Epithelial cell of prostate (primary cell): ENCODE data around the gene SPOUT1.
A peak's percentile ranks its signal among the peaks of the same experiment; 100 is the strongest.
"Not testable (repeated sequence)": the region's sequence is repeated elsewhere in the genome, so short reads cannot be mapped to it uniquely, and the experiment has no call there.

Experiments
- DNase-seq: peaks from one replicate; pipeline ENCODE4 v3.0.0-alpha.2; 2011; ENCODE audit warnings: low read depth, low spot score
- H3K27ac ChIP-seq: fragments of 450-650 bp; 2 replicates; pipeline ENCODE4 v1.5.1; 2017; ENCODE audit warnings: mild to moderate bottlenecking

The SPOUT1 gene

DNA sequence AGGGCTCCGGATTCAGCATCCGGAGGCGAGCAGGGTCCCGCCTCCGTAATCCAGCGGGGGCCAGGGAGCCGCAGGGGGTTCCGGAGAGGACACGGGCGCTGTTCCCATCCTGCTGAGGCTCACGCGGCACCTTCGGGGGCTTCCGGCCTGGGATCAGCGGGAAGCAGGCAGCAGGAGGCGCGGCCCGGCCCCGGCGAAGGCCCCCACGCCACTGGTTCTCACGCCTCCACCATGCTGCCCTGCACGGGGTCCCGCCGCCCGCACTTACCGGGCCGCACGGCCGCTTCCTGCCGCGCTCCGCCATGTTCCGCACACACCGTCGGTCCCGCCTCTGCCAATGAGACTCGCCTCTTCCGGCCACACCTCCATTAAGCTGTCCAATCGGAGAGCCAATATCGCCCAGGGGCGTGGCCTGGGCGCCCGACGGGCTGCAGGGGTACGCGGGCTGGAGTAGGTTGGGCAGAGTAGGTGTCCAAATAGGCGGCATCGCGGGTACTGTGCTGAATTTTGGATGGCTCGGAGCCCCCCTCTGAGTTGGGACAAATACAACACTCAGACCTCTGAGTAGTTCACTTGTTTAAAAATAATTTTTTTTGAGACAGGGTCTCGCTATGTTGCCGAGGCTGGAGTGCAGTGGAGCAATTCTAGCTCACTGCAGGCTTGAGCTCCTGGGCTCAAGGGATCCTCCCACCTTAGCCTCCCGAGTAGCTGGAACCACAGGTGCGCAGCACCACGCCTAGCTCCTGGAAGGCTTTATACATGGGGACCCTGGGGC lies at the start of gene SPOUT1:
SPOUT1 (minus strand) TSS at position 318 of the 775 bp plus-strand sequence; CDS start at position 304, 14 bp downstream.
- H3K27ac ChIP-seq = peak within 1 kb of the TSS; percentile 35
- DNase-seq = peak; percentile 40

- no peak overlapping the region for H3K27ac ChIP-seq
- no peak for DNase-seq
Observed at GRCh38 chr9:128877852-128878251, 48.3 kb upstream of the SPOUT1 start.

- DNase-seq, H3K27ac ChIP-seq: not testable (repeated sequence)
Observed at GRCh38 chr9:128870941-128871265, 41.3 kb upstream of the SPOUT1 start.

DNA sequence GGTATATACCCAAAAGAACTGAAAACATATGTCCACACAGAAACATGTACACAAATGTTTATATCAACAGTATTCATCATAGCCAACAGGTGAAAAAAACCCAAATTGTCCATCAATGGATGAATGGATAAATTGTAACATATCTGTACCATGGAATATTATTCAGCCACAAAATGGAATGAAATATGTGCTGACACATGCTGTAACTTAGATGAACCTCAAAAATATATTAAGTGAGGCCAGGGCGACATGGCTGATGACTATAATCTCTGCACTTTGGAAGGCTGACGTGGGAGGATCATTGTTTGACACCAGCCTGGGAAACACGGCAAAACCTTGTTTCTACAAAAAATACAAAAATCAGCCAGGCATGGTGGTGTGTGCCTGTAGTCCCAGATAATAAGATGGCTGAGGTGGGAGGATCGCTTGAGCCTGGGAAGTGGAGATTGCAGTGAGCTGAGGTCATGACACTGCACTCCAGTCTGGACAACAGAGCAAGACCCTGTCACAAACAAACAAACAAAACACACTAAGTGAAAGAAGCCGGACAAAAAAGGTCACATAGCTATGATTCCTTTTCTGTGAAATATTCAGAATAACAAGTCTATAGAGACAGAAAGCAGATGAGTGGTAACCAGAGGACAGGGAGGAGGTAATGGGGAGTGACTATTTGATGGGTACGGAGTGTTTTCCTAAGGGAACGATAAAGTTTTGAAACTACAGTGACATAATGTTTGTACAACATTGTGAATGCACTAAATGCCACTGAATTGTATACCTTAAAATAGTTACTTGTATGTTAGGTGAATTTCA lies 40.7 kb upstream of the SPOUT1 start:
- H3K27ac ChIP-seq = no peak overlapping the region
- DNase-seq = no peak

DNA sequence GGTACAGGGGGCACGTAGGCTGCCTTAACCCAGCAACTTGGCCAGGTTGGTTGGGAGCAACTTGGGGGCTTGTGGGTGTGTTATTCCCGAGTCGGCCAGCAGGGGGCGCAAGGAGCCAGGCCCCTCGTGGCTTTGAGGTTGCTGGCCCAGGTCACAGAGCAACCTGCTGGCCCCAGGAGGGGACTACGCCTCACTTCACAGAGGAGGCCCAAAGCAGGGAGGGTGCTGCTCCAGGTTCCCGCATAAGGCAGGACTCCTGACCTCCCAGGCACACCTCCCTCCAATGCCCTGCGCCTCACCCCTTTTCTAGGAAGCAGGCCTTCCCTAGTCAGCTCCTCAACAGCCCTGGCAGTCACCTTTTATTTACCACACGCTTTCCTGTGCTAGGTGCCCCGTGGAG lies 34.1 kb upstream of the SPOUT1 start:
- DNase-seq = no peak
- H3K27ac ChIP-seq = no peak overlapping the region

DNA sequence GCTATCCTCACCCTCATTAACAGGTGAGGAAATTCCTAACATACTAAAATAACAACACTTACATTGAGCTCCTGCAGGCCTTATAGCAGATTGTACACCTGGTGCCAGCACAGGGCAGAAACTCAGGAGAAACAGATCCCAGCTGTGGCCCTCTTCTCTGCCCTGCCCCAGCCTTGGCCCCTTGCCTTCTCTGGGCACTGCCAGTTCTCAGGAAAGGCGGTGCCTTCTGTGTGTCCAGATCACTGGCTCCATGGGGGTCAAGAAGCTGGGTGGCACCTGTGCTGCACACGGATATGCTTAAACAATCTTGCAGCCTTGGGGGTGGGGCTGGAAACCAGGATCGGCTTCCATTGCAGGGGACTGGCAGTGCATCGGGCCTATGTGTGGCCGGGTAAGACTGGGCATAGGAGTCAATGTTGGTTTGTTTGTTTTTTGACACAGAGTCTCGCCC lies 32.8 kb upstream of the SPOUT1 start:
- H3K27ac ChIP-seq = no peak overlapping the region
- DNase-seq = no peak

DNA sequence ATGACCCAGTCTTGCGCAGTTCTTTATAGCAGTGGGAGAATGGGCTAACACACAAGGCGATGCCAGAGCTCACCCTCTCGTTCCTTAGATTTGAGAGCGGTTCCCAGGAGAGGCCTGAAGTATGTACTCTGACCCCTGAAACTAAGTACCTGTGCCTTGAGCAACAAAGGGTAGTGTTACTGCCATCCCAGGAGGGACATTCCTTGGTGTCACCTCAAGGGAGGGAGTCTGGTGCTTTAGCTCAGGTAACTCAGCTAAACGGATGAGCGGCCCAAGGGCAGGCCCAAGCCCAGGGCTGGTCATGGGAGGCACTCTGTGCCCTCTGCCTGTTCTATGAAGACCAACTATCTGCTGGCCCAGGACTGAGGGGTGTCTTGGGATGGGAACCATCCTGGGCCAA lies 31.9 kb upstream of the SPOUT1 start:
- DNase-seq = no peak
- no peak overlapping the region for H3K27ac ChIP-seq

- DNase-seq = no peak
- peak overlapping the region; percentile 38 for H3K27ac ChIP-seq
Observed at GRCh38 chr9:128860937-128861336, 31.3 kb upstream of the SPOUT1 start.

GRCh38 chr9:128858476-128858875 lies 28.9 kb upstream of the SPOUT1 start:
- DNase-seq, H3K27ac ChIP-seq: not testable (repeated sequence)

GRCh38 chr9:128854454-128854853 lies 24.9 kb upstream of the SPOUT1 start:
- not testable (repeated sequence) for H3K27ac ChIP-seq, DNase-seq

- H3K27ac ChIP-seq, DNase-seq: not testable (repeated sequence)
Observed at GRCh38 chr9:128852646-128853045, 23.1 kb upstream of the SPOUT1 start.

DNA sequence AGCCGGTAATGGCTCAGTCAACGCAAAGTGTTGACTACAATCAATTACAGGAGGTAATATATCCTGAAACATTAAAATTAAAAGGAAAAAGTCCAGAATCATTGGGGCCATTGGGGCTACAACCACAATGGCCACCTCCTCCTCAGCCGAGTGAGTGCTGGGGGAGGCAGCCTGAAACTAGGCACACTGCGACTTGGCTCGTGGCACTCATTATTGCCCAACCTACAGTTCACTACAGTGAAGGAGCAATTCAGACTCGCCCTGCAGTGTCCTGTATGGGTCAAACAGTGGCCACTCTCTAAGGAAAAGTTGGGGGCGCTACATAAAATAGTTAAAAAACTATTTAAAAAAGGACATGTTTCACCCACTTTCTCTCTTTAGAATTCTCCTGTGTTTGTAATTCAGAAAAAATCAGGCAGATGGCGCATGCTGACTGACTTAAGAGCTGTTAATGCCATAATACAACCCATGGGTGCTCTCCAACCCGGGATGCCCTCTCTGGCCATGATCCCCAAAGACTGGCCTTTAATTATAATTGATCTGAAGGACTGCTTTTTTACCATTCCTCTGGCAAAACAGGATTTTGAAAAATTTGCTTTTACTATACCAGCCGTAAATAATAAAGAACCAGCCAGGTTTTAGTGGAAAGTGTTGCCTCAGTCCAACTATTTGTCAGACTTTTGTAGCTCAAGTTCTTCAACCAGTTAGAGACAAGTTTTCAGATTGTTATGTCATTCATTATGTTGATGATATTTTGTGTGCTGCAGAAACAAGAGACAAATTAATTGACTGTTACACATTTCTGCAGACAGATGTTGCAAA lies 22.4 kb upstream of the SPOUT1 start:
- not testable (repeated sequence) for H3K27ac ChIP-seq, DNase-seq

- not testable (repeated sequence) for DNase-seq
Observed at GRCh38 chr9:128851024-128851423, 21.4 kb upstream of the SPOUT1 start.

DNA sequence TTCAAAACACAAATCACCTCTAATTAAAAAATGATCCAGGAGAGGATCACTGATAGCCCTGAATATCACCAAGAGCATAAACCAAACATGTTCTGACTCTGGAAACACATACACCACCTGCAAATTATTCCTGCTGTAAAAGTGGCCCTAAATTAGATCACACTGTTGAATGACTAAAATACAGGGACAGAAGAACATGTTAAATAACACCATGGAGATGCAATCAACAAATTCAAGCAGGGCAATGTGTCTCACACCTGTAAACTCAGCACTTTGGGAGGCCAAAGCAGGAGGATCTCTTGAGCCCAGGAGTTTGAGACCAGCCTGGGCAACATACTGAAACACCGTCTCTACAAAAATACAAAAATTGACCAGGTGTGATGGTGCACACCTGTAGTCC lies 18.2 kb upstream of the SPOUT1 start:
- no peak overlapping the region for H3K27ac ChIP-seq
- no peak for DNase-seq

More at GRCh38 chr9:128851024-128851423, 21.4 kb upstream of the SPOUT1 start:
- not testable (repeated sequence) for H3K27ac ChIP-seq

DNA sequence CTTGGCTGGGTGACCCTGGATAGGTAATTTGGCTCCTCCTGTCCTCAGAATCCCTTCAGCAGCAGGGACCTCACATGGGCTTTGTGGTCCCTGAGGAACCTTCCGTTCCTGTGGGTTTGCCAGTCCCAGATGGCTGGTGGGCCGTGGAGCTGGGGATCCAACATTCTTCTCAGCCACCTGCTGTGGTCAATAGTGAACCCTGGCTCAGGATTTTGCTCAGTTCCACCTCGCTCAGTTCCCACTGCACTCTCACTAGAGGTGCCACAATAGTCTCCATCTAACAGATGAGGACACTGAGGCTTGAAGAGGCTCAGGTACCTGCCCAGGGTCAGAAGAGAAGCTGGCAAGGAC lies 17.1 kb upstream of the SPOUT1 start:
- no peak for DNase-seq

GRCh38 chr9:128845186-128845931 lies 15.8 kb upstream of the SPOUT1 start:
- DNase-seq = peak; percentile 63
- peak overlapping the region; percentile 59 for H3K27ac ChIP-seq

More for the DNA sequence above, 17.1 kb upstream of the SPOUT1 start:
- peak overlapping the region; percentile 59 for H3K27ac ChIP-seq

GRCh38 chr9:128843171-128843570 lies 13.6 kb upstream of the SPOUT1 start:
- H3K27ac ChIP-seq, DNase-seq: not testable (repeated sequence)

- no peak for DNase-seq
- no peak overlapping the region for H3K27ac ChIP-seq
Observed at GRCh38 chr9:128841694-128842492, 12.3 kb upstream of the SPOUT1 start.

DNA sequence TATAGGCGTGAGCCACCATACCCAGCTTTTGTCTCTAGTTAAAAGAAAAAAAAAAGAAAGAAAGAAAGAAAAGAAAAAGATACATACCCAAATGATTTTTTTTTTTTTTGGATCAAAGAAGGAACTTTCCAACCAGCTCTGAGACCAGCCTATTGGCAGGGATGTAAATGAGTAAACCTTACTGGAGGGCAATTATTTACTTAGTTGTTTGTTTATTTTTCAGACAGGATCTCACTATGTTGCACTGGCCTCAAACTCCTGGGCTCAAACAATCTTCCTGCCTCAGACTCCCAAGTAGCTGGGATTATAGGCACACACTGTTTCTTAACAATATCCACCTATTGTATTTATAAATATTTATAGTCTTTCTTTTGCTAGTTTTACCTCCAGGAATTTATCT lies 10.9 kb upstream of the SPOUT1 start:
- DNase-seq = no peak
- H3K27ac ChIP-seq = no peak overlapping the region
